Measurements from ENCODE around the gene LGALS3BP. TPM values are rescaled to one million over a fixed set of nuclear protein-coding genes. Genes with fewer than 3 reads are reported as not detected.

Gene LGALS3BP
- total RNA-seq, 2 donors from 2014 or later = 123 to 213 TPM

GRCh38 chr17:79019632-79020584 lies 40.2 kb upstream of the LGALS3BP start:
- Histone ChIP-seq H3K36me3 (replicated peaks in 1 of 2; ENCODE audit: insufficient read depth in 1 of 2, low read depth in 2 of 2) (no peaks in the 10 kb centered on the region), H3K27me3 (no peaks in the 10 kb centered on the region), H3K4me1 (peaks cover 51% of the 10 kb centered on the region), H3K4me3 (no peak overlapping the region), H3K9me3 (no peaks in the 10 kb centered on the region), H3K27ac (peak overlapping the region in 3 of 4 donors; percentile 6 to 71 (median 60))
- TF ChIP-seq CTCF (IDR thresholded peaks at IDR 0.05) = peak in 6 of 7 experiments; percentile 43 to 61 (median 50)
- TF ChIP-seq POLR2A (IDR thresholded peaks at IDR 0.05) = no peak
- intact Hi-C loops (cut with DNase I) = no loop called here
- DNase-seq = peak; percentile 50 to 77 (median 68)
- ATAC-seq = peak; percentile 28
- WGBS, 2 donors = 10 to 11% methylated on average over 10 to 19 of the region's 19 CpGs

GRCh38 chr17:79019261-79019631 lies 39.5 kb upstream of the LGALS3BP start:
- Histone ChIP-seq H3K36me3 (replicated peaks in 1 of 2; ENCODE audit: insufficient read depth in 1 of 2, low read depth in 2 of 2) (no peaks in the 10 kb centered on the region), H3K27ac (peak overlapping the region in 2 of 4 donors; percentile 60 to 71), H3K4me3 (no peak overlapping the region), H3K9me3 (no peaks in the 10 kb centered on the region), H3K27me3 (no peaks in the 10 kb centered on the region), H3K4me1 (peaks cover 44% of the 10 kb centered on the region)
- 28 to 50% methylated on average over 2 of the region's 2 CpGs for WGBS, 2 donors
- DNase-seq (no peak), ATAC-seq (no peak)
- no peak for TF ChIP-seq POLR2A (IDR thresholded peaks at IDR 0.05)
- no peak for TF ChIP-seq CTCF (IDR thresholded peaks at IDR 0.05)
- intact Hi-C loops (cut with DNase I) = no loop called here

DNA sequence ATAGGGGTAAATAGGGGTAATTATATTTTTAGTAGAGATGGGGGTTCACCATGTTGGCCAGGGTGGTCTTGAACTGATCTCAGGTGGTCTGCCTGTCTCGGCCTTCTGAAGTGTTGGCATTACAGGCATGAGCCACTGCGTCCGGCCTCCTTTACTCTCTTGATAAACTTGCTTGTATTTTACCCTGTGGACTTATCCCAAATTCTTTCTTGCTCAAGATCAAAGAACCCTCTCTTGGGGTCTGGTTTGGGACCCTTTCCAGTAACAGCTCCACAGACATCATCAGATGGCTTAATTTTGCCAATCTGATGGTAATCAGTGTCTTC lies 38.6 kb upstream of the LGALS3BP start:
- Histone ChIP-seq H3K27ac (peak overlapping the region in 2 of 4 donors; percentile 24 to 42), H3K36me3 (replicated peaks in 1 of 2; ENCODE audit: insufficient read depth in 1 of 2, low read depth in 2 of 2) (no peaks in the 10 kb centered on the region), H3K9me3 (no peaks in the 10 kb centered on the region), H3K4me1 (peaks cover 36% of the 10 kb centered on the region), H3K27me3 (no peaks in the 10 kb centered on the region), H3K4me3 (no peak overlapping the region)
- DNase-seq (no peak), ATAC-seq (no peak)
- intact Hi-C loops (cut with DNase I) = no loop called here
- TF ChIP-seq POLR2A (IDR thresholded peaks at IDR 0.05) (no peak), CTCF (IDR thresholded peaks at IDR 0.05) (no peak)
- 86 to 91% methylated on average over 3 of the region's 3 CpGs for WGBS, 2 donors

DNA sequence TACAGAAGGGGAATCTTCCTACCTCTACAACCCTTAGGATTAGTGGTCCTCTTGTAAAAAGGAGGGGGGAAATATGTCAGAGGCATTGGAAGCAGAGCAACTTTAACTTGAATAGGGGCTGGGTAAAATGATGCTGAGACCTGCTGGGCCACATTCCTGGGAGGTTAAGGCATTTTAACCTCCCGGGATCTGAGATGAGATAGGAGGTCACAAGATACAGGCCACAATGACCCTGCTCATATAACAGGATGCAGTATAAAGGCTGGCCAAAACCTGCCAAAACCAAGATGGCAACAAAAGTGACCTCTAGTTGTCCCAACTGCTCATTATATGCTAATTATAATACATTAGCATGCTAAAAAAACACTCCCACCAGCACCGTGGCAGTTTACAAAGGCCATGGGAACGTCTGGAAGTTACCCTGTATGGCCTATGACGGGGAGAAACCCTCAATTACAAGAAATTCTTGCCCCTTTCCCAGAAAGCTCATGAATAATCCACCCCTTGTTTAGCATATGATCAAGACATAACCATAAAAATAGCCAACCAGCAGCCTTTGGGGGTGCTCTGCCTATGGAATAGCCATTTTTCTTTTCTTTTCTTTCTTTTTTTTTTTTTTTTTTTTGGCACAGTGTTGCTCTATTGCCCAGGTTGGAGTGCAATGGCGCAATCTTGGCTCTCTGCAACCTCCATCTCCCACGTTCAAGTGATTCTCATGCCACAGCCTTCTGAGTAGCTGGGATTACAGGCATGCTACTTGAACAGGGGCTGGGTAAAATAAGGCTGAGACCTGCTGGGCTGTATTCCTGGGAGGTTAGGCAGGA lies 38.0 kb upstream of the LGALS3BP start:
- ATAC-seq = peak; percentile 54
- Histone ChIP-seq H3K27me3 (no peaks in the 10 kb centered on the region), H3K9me3 (no peaks in the 10 kb centered on the region), H3K27ac (peak overlapping the region; percentile 18 to 42 (median 27)), H3K36me3 (replicated peaks in 1 of 2; ENCODE audit: insufficient read depth in 1 of 2, low read depth in 2 of 2) (no peaks in the 10 kb centered on the region), H3K4me1 (peaks cover 32% of the 10 kb centered on the region), H3K4me3 (no peak overlapping the region)
- DNase-seq = peak in 1 of 4 donors; percentile 35
- WGBS, 2 donors = 53 to 67% methylated on average over 6 of the region's 6 CpGs
- TF ChIP-seq POLR2A (IDR thresholded peaks at IDR 0.05) = no peak
- TF ChIP-seq CTCF (IDR thresholded peaks at IDR 0.05) = no peak
- intact Hi-C loops (cut with DNase I) = no loop called here

All from body of pancreas (tissue), 4 donors.